Liver (tissue), 3 donors: ENCODE data around the gene COLEC12.

Experiments
- EGR1 ChIP-seq, 2 donors: IDR thresholded peaks; 2 replicates each; pipeline ENCODE4 v1.6.1; 2016 to 2018; ENCODE audit warnings: antibody characterized with exemption in 2 of 2, low read depth in 2 of 2
- FOXA1 ChIP-seq: IDR thresholded peaks from 2 replicates; pipeline ENCODE4 v1.6.1; 2016; ENCODE audit warnings: antibody characterized with exemption
- GABPA ChIP-seq, 2 donors: IDR thresholded peaks in 1 of 2; conservative IDR thresholded peaks in 1 of 2; 2 replicates each; pipeline ENCODE4 v1.6.1; 2016; ENCODE audit warnings: antibody characterized with exemption in 2 of 2, mild to moderate bottlenecking in 1 of 2, moderate library complexity in 1 of 2
- HNF4G ChIP-seq: IDR thresholded peaks from 2 replicates; pipeline ENCODE4 v1.6.1; 2016; ENCODE audit warnings: antibody characterized with exemption
- JUND ChIP-seq, 2 donors: IDR thresholded peaks; 2 replicates each; pipeline ENCODE4 v1.6.1; 2016; ENCODE audit warnings: antibody characterized with exemption in 2 of 2
- RAD21 ChIP-seq, 2 donors: IDR thresholded peaks; 2 replicates each; pipeline ENCODE4 v1.6.1; 2016; ENCODE audit warnings: antibody characterized with exemption in 2 of 2, mild to moderate bottlenecking in 2 of 2
- RXRA ChIP-seq, 2 donors: IDR thresholded peaks; 2 replicates each; pipeline ENCODE4 v1.6.1; 2017 to 2018; ENCODE audit warnings: antibody characterized with exemption in 2 of 2, mild to moderate bottlenecking in 1 of 2
- SP1 ChIP-seq: IDR thresholded peaks from 2 replicates; pipeline ENCODE4 v1.6.1; 2018; ENCODE audit warnings: antibody characterized with exemption, mild to moderate bottlenecking
- TAF1 ChIP-seq: conservative IDR thresholded peaks from 2 replicates; pipeline ENCODE4 v1.6.1; 2016; ENCODE audit warnings: antibody characterized with exemption, mild to moderate bottlenecking
- YY1 ChIP-seq: IDR thresholded peaks from 2 replicates; pipeline ENCODE4 v1.6.1; 2016; ENCODE audit warnings: antibody characterized with exemption, mild to moderate bottlenecking
- TF ChIP-seq, protein P1 (sequence below): fragments of 150-350 bp; IDR thresholded peaks from 2 replicates; pipeline ENCODE4 v1.5.1; 2017; ENCODE audit warnings: improper control_type of control experiment, low read depth, low read length; ENCODE audit not compliant: missing input control
- TF ChIP-seq, protein P2 (sequence below): IDR thresholded peaks from 2 replicates; pipeline ENCODE4 v1.6.1; 2016; ENCODE audit warnings: antibody characterized with exemption
- TF ChIP-seq, protein P3 (sequence below): IDR thresholded peaks from 2 replicates; pipeline ENCODE4 v1.6.1; 2016; ENCODE audit warnings: antibody characterized with exemption, mild to moderate bottlenecking
- TF ChIP-seq, protein P4 (sequence below): IDR thresholded peaks from 2 replicates; pipeline ENCODE4 v1.6.1; 2016; ENCODE audit warnings: antibody characterized with exemption
- donor health status: healthy.
- donor health status: healthy.

DNA sequence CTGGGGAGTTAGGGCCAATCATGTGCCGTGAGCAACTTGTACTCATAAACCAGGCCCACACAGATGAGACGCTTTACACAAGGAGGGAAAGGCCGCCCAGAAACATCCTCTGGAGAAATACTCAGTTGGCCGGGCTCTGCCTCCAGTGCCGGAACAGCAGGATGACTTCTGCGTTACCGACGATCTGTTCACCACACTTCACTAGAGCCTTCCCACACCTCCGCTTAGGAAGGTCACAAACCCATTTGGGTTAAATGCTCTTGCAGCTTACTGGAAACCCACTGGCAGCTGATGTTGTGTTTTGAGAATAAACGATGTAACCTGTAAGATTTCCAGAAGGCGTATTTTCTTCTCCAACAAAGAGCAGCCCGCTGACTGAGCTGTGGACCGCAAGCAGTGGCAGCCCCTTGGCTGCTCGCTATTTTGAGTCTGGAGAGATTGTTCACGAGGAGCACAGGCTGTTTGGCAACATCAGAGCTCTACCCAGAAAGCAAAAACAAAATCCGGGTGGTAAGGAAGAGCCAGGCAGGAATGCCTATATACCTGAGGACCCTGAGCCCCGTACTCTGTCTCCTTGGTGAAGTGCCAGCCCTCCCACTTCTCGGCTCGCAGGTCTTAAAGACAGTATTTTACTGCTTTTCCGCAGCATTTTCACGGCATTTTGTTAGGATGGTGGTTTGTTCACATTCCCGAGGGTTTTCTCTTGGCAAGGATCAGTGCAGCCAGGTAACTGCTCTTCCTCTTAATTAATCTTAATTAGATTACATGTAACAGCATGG, 44.0 kb downstream of the COLEC12 start:
- no peak for TF ChIP-seq TAF1
- TF ChIP-seq, protein P1, sequence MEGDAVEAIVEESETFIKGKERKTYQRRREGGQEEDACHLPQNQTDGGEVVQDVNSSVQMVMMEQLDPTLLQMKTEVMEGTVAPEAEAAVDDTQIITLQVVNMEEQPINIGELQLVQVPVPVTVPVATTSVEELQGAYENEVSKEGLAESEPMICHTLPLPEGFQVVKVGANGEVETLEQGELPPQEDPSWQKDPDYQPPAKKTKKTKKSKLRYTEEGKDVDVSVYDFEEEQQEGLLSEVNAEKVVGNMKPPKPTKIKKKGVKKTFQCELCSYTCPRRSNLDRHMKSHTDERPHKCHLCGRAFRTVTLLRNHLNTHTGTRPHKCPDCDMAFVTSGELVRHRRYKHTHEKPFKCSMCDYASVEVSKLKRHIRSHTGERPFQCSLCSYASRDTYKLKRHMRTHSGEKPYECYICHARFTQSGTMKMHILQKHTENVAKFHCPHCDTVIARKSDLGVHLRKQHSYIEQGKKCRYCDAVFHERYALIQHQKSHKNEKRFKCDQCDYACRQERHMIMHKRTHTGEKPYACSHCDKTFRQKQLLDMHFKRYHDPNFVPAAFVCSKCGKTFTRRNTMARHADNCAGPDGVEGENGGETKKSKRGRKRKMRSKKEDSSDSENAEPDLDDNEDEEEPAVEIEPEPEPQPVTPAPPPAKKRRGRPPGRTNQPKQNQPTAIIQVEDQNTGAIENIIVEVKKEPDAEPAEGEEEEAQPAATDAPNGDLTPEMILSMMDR, result no peak
- no peak for TF ChIP-seq YY1
- TF ChIP-seq FOXA1, result no peak
- TF ChIP-seq, protein P2, sequence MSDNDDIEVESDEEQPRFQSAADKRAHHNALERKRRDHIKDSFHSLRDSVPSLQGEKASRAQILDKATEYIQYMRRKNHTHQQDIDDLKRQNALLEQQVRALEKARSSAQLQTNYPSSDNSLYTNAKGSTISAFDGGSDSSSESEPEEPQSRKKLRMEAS, result no peak
- TF ChIP-seq RAD21 (IDR thresholded peaks at IDR 0.05), result no peak
- TF ChIP-seq, protein P3, sequence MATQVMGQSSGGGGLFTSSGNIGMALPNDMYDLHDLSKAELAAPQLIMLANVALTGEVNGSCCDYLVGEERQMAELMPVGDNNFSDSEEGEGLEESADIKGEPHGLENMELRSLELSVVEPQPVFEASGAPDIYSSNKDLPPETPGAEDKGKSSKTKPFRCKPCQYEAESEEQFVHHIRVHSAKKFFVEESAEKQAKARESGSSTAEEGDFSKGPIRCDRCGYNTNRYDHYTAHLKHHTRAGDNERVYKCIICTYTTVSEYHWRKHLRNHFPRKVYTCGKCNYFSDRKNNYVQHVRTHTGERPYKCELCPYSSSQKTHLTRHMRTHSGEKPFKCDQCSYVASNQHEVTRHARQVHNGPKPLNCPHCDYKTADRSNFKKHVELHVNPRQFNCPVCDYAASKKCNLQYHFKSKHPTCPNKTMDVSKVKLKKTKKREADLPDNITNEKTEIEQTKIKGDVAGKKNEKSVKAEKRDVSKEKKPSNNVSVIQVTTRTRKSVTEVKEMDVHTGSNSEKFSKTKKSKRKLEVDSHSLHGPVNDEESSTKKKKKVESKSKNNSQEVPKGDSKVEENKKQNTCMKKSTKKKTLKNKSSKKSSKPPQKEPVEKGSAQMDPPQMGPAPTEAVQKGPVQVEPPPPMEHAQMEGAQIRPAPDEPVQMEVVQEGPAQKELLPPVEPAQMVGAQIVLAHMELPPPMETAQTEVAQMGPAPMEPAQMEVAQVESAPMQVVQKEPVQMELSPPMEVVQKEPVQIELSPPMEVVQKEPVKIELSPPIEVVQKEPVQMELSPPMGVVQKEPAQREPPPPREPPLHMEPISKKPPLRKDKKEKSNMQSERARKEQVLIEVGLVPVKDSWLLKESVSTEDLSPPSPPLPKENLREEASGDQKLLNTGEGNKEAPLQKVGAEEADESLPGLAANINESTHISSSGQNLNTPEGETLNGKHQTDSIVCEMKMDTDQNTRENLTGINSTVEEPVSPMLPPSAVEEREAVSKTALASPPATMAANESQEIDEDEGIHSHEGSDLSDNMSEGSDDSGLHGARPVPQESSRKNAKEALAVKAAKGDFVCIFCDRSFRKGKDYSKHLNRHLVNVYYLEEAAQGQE, result no peak
- no peak for TF ChIP-seq SP1
- TF ChIP-seq HNF4G, result no peak
- TF ChIP-seq, protein P4, sequence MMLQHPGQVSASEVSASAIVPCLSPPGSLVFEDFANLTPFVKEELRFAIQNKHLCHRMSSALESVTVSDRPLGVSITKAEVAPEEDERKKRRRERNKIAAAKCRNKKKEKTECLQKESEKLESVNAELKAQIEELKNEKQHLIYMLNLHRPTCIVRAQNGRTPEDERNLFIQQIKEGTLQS, result no peak
- TF ChIP-seq RXRA (IDR thresholded peaks at IDR 0.05), result no peak
- TF ChIP-seq GABPA (IDR thresholded peaks at IDR 0.05 in 1 of 2, conservative IDR thresholded peaks at IDR 0.05 in 1 of 2), result no peak
- TF ChIP-seq EGR1 (IDR thresholded peaks at IDR 0.05; ENCODE audit: low read depth in 2 of 2), result no peak
- no peak for TF ChIP-seq JUND (IDR thresholded peaks at IDR 0.05)
